Middle frontal gyrus (tissue), 1 donor: Measurements from ENCODE around the gene CHMP2A.

Experiments used
- DNase-seq: peaks from one replicate; pipeline ENCODE4 v3.0.0-alpha.2; 2015; ENCODE audit warnings: low spot score; ENCODE audit errors: extremely low spot score

CHMP2A gene

DNA sequence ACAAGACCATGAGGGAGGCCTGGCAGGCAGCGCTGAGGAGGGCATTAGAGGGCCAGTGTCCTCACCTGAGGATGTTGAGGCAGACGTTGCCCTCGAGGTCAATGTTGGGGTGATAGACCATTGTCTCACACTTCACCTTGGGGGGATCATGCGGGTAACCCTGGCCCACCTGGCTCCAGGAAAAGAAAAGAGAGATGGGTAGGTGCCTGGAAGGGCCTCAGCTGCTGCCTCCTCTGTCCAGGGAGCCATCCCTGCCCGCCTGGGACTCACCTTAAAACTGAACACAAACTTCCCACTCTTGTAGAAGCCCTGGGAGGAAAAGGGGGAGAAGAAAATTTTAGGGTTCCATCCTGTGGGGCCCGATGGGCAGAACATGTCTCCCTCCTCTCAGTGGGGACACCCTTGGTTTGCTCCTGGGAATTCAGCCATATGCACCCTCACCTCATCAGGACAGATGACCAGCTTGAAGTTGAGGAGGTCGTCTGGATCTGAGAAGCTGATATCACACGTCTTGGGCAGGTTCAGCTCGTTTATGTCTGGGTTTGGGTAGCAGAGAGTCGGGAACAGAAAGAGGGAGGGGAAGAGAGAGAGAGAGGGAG lies 1.8 kb upstream of the CHMP2A start:
- DNase-seq, result no peak

DNA sequence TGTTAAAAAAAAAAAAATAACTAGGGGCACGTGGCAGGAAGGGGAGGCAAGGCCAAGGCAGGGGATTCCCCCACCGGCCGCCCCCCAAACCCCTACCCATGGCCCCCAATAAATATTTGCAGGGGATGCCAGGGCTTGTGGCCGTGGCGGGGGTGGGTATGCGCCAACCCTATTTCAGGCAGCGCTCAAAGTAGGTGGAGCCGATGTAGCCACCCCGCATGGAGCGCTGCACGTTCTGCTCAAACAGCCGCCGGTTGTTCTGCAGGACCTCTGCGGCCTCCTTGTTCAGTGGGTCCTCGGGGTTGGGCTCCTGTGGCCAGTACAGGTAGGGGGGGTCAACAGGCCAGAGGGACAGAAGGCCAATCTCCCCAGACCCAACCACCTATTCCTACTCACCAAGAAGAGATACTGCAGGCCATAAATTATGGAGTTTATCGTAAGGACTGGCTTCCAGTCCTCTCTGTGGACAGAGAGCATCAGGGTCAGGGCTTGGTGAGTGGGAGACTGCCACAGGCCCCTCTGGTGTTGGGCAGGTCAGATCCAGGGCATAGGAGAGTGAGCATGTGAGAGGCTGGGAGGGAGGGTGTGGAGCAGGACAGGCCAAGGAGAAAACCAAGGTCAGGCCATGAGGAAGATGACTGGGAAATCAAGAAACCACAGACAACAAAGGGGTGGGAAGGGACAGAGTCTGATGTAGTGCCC lies 1.2 kb upstream of the CHMP2A start:
- DNase-seq, result no peak

DNA sequence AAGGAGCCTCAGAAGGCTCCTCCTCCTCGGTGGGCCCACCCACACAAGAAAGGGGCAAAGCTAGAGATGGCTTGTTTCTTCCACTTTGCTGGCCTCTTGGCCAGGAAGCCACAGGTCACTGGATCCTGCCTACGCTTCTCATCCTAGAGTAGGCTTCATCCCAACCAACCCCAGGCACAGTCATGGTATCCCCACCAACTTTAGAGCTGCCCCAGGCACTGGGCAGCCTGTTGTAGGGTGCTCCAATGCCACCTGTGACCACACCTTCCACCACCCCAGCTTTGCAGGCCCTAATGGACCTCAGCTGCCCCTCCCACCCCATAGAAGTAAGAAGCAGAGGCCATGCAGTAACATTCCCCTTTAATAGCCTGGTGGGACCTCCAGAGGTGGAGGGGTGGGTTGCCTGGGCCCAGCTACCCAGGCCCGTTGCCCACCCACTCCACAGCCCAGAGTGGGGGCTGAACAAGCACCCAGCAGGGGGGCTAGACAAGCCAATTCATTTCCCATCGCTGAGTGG lies 522 bp upstream of the CHMP2A start:
- DNase-seq, result no peak

DNA sequence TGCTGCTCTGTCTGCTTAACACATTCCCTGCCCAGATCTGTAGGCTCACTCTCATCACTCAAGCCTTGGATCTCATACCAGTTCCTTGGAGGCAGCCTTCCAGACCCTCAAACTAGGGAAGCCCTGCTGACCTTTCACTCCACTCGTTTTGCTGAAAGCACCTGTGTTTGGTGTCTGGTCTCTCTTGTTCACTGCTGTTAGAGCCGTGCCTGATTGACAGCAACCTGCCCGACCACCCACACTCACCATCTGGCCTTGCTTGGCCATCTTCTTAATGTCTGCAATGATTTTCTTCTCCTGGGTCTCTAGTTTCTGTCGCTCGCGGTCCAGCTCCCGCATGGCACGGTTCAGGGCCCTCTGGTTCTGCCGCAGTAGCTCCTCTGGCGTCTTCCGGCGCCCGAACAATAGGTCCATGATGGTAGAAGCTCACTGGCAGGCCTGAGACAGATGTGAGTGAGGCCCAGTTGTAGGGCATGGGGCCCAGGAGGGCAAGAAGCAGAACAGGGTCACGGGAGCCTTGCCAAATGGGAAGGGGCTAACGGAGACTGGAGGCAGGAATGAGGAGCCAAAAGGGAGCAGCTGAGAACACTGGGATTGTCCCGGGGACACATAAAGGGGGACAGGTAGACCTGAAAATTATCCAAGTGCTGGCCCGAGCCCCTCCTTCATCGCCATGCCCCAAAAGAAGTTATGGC lies 959 bp downstream of the CHMP2A start:
- no peak for DNase-seq

DNA sequence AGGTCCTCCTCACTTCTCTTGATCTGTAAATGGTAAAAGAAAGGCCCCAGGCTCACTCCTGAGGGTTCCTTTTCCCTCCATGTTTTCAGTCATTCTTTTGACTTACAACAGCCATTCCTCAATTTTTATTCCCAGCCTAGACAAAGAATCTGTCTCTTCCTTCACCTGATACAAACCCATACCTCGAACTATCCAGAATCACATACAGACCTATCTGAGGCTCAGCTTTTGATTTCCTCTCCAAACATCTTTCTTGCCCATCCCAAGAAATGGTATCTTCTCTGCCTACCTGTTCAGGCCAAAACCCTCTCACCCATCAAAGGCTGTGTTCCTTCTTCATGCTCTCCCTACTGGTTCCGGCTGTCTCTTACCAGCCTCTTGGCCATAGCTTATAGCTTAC lies 2.2 kb downstream of the CHMP2A start:
- no peak for DNase-seq

DNA sequence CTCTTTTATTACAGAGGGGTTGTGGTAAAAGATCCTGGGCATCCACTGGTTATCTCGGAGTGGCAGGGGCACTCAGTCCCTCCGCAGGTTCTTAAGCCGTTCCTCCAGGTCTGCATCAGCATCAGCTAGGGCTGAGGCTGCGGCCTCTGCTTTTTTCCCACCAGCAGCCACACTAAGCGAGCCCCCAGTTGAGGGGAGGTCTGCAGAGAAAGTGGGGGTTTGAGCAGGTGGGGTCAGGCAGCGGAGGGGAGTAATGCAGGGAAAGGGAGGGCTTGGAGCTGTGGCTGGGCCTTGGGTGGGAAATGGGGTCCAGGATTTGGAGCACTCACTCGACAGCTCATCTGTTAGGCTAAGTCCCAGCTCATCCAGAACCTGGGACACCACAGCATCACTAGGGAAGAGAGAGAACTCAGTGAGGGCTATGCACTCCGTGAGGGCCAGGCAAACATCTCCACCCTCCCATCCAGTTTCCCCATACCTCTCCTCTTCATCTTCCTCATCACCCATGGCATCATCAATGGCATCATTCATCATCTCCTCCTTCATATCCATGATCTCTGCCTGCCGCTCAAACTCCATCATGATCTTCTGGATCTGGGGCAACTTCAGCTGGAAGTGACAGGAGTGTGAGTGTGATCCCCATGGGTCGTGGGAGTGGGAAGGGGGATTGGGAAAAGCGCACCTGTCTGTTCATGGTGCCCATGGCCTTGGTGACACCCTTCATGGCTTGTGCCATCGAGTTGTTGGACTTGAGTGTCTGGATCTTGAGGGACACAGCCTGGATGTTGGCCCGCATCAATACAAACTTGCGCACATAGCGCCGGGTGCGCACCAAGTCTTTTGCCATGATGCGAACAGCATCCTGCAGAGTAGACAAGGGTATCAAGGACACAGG lies 3.1 kb downstream of the CHMP2A start:
- DNase-seq, result no peak

DNA sequence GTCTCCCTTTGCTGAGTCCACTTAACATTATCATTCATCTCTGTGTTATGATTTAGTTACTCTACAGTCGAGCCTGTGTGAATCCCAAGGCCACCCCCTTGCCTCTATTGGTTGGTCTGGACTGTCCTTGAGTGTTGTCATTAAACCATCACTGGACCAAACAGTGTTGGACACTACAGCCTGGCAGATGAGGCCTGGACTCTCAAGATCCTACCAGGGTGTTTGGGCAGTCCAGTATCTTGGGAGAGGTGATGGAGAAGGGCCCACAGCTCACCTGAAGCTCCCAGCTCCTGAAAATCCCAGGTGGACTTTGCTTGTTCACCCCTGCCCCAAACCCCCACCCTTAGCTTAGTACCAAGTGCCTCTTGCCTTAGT lies 3.8 kb downstream of the CHMP2A start:
- no peak for DNase-seq

DNA sequence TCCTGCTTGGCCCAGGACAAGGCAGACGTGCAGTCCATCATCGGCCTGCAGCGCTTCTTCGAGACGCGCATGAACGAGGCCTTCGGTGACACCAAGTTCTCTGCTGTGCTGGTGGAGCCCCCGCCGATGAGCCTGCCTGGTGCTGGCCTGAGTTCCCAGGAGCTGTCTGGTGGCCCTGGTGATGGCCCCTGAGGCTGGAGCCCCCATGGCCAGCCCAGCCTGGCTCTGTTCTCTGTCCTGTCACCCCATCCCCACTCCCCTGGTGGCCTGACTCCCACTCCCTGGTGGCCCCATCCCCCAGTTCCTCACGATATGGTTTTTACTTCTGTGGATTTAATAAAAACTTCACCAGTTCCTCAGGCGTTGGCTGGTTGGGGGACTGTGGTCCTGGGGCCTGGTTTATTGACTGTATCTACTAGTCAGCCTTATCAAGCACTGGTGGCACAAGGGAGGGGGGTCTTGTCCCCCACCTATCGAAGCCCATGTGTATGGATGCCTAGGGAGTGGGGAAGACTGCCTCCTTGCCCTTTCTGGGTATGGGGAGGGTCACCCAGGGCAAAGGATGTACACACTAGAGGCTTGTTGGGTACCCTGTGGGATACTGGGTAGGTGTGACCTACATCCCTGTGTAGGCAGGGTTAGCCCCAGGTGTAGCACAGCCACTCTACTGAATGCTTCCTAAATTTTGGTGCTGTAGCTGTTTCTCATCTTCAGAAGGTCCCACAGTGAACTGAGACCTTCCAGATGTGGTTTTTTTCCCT lies 4.4 kb downstream of the CHMP2A start:
- no peak for DNase-seq

DNA sequence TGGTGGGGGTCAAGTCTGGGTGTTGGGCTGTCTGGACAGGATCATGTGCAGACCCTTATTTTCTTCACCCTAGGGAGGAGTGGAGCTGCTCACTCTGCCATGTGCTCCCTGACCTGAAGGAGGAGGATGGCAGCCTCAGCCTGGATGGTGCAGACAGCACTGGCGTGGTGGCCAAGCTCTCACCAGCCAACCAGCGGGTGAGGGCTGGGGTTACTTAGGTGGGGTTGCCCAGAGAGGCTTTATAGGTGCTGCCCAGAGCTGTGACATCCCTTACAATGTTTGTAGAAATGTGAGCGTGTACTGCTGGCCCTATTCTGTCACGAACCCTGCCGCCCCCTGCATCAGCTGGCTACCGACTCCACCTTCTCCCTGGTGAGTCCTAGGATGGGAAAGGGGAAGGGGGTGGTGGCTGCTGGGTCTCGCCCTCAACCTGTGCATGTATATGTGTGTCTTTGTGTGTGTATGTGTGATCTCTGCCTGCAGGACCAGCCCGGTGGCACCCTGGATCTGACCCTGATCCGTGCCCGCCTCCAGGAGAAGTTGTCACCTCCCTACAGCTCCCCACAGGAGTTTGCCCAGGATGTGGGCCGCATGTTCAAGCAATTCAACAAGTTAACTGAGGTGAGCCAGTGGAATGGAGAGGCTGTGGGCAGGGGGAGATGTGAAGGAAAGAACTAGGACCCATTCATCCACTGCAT lies 5.1 kb downstream of the CHMP2A start:
- no peak for DNase-seq

DNA sequence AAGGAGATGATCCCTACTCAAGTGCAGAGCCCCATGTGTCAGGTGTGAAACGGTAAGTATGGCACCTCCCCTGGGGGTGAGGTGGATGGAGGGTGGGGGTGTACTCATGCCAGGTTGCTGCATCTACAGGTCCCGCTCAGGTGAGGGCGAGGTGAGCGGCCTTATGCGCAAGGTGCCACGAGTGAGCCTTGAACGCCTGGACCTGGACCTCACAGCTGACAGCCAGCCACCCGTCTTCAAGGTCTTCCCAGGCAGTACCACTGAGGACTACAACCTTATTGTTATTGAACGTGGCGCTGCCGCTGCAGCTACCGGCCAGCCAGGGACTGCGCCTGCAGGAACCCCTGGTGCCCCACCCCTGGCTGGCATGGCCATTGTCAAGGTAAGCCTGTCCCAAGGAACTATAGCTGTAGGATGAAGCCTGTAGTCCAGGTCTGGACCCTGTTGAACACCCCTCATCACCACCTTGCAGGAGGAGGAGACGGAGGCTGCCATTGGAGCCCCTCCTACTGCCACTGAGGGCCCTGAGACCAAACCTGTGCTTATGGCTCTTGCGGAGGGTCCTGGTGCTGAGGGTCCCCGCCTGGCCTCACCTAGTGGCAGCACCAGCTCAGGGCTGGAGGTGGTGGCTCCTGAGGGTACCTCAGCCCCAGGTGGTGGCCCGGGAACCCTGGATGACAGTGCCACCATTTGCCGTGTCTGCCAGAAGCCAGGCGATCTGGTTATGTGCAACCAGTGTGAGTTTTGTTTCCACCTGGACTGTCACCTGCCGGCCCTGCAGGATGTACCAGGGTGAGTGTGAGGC lies 5.8 kb downstream of the CHMP2A start:
- no peak for DNase-seq

DNA sequence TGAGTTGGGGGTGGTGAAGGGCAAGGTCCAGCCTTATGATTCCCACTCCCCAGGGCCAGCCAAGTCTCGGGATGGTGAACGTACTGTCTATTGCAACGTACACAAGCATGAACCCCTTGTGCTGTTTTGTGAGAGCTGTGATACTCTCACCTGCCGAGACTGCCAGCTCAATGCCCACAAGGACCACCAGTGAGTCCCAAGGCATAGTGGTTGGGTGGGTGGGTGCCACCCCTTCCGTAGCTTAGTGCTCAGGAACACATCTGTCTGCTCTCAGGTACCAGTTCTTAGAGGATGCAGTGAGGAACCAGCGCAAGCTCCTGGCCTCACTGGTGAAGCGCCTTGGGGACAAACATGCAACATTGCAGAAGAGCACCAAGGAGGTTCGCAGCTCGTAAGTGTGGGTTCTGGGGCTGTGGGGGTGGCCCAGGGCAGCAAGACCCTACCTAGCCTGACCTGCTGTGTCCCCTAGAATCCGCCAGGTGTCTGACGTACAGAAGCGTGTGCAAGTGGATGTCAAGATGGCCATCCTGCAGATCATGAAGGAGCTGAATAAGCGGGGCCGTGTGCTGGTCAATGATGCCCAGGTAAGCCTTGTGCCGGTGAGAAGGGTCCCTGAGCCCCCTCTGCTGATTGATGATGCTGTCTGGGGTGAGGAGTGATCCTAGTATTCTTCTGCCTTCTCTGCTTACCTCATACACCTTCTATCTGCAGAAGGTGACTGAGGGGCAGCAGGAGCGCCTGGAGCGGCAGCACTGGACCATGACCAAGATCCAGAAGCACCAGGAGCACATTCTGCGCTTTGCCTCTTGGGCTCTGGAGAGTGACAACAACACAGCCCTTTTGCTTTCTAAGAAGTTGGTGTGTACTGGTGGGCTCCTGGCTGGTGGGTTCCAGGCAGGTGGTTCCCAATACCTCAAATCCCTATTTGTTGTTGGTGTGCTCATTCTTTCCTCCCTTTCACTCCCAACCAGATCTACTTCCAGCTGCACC lies 7.3 kb downstream of the CHMP2A start:
- no peak for DNase-seq

DNA sequence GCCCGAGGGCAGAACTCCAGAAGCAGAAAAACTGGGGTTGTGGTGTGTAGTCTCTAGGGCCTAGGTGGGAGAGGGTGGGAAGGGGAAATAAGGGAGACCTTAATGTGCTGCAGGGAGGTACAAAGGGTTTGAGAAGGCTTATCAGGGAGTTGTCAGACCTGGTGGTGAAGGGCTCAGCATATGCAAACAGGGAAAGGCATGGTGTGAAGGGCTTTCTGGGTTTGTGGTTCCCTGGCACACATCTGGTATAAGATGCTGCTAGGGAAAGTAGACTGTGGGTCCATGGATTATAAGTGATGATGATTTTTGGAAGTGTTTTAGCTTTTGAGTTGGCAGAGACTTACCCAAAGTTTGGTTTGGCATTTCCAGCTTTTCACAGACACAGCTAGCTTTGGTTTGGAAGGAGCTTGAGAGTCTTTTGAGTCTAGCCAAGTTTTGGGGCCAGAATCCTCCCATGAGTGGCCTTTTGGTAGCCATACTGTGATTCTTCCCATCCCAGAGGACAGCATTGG lies 8.8 kb downstream of the CHMP2A start:
- no peak for DNase-seq

DNA sequence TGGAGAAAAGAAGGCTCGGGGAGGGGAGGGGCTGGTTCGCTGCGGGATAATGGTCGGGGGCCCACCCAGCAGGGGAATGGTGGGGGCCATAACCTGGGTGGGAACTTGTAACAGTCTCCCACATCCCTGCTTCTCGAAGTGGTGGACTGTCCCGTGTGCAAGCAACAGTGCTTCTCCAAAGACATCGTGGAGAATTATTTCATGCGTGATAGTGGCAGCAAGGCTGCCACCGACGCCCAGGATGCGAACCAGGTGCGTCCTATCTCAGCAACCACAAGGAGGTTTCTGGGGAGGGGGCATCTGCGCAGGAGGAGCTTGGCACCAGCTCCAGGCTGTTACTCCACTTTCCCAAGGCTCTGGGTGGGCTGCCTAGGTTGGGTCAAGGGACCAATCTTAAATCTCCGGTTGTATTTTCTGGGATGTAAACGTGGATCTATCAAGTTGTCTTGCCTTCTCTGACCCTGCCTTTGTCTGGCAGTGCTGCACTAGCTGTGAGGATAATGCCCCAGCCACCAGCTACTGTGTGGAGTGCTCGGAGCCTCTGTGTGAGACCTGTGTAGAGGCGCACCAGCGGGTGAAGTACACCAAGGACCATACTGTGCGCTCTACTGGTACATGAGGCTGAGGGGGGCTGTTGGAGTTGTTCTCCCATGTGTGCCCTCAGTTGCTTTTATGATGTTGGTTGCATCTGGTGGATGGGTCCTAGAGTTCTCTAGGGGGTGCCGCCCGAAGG lies 9.5 kb downstream of the CHMP2A start:
- DNase-seq, result no peak

DNA sequence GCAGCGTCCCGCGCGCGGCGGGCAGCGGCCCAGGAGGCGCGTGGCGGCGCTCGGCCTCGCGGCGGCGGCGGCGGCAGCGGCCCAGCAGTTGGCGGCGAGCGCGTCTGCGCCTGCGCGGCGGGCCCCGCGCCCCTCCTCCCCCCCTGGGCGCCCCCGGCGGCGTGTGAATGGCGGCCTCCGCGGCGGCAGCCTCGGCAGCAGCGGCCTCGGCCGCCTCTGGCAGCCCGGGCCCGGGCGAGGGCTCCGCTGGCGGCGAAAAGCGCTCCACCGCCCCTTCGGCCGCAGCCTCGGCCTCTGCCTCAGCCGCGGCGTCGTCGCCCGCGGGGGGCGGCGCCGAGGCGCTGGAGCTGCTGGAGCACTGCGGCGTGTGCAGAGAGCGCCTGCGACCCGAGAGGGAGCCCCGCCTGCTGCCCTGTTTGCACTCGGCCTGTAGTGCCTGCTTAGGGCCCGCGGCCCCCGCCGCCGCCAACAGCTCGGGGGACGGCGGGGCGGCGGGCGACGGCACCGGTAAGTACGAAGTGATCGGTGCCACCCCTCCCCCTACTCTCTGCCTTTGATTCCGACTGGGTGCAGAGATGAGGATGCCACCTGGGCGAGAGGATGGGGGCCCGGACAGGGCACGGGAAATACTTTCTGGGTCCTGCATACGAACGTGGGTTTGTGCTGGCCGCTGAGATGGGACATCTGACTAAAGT lies 10.2 kb downstream of the CHMP2A start:
- DNase-seq, result no peak

DNA sequence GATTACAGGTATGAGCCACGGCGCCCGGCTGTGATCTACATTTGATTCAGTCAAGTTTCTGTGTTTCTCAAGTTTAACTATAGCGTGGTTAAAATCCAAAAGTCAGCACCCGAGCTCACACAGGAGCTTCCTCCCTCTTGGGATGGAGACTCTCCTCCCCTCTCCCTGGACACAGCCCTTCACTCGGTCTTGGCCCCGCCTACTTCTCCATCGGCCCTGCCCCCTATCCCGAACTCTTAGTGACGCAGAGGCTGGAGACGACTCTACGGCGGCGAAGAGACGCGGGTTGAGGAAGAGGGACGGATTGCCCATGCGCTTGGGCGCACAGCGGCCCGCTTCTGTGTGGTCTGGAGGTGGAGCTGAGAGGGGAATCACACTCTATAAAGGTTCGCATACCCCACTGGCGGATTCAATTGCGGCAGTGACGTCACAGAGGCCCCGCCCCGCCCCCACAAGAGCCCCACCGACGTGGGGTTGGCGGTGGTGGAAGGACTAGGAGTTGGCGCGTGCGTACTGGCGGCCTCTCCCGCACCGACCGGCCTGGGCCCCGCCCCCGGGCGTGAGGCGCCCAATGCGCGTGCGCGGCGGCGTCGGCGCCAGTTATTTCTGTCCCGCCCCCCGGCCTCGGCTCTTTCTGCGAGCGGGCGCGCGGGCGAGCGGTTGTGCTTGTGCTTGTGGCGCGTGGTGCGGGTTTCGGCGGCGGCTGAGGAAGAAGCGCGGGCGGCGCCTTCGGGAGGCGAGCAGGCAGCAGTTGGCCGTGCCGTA lies 10.9 kb downstream of the CHMP2A start, which contains the start of gene TRIM28:
Gene TRIM28 (plus strand): TSS at position 239 of the 765 bp plus-strand sequence. CDS start 694 bp downstream, outside the sequence.
- DNase-seq, result peak; percentile 97
